HEK293 (cell line): Measurements from ENCODE around the gene C1orf198.

Source experiments
- BCL11A ChIP-seq: fragments of 450-650 bp; formaldehyde crosslinking; IDR thresholded peaks from 2 replicates; pipeline ENCODE4 v1.5.1; 2016; ENCODE audit warnings: low read depth, missing biosample characterization, missing genetic modification characterization
- BCL11B ChIP-seq: fragments of 450-650 bp; formaldehyde crosslinking; IDR thresholded peaks from 2 replicates; pipeline ENCODE4 v1.5.1; 2016; ENCODE audit warnings: low read depth, missing biosample characterization, missing genetic modification characterization
- GFI1B ChIP-seq: fragments of 450-650 bp; formaldehyde crosslinking; IDR thresholded peaks from 2 replicates; pipeline ENCODE4 v1.5.1; 2016; ENCODE audit warnings: missing biosample characterization, missing genetic modification characterization
- GLI2 ChIP-seq: fragments of 450-650 bp; formaldehyde crosslinking; IDR thresholded peaks from 2 replicates; pipeline ENCODE4; 2017; ENCODE audit warnings: missing biosample characterization, missing genetic modification characterization, low read depth, borderline replicate concordance
- HOXA7 ChIP-seq: sonication (generic); formaldehyde crosslinking; IDR thresholded peaks from 2 replicates; pipeline ENCODE4 v1.8.1; 2022; ENCODE audit warnings: missing genetic modification reagents, borderline replicate concordance
- HOXD13 ChIP-seq: sonication (generic); formaldehyde crosslinking; IDR thresholded peaks from 2 replicates; pipeline ENCODE4 v1.8.0; 2022; ENCODE audit warnings: missing genetic modification reagents, borderline replicate concordance
- KLF10 ChIP-seq: fragments of 450-650 bp; IDR thresholded peaks from 2 replicates; pipeline ENCODE4 v1.5.1; 2018; ENCODE audit warnings: missing biosample characterization, mild to moderate bottlenecking, missing genetic modification characterization
- KLF8 ChIP-seq: fragments of 450-650 bp; formaldehyde crosslinking; IDR thresholded peaks from 2 replicates; pipeline ENCODE4 v1.5.1; 2016; ENCODE audit warnings: missing biosample characterization, missing genetic modification characterization
- MYNN ChIP-seq: fragments of 450-650 bp; formaldehyde crosslinking; IDR thresholded peaks from 2 replicates; pipeline ENCODE4 v1.5.1; 2016; ENCODE audit warnings: missing biosample characterization, missing genetic modification characterization, borderline replicate concordance
- SALL2 ChIP-seq: fragments of 450-650 bp; formaldehyde crosslinking; IDR thresholded peaks from 2 replicates; pipeline ENCODE4 v1.5.0; 2017; ENCODE audit warnings: missing biosample characterization, mild to moderate bottlenecking, missing genetic modification characterization, borderline replicate concordance
- SETDB1 ChIP-seq: IDR thresholded peaks from one replicate; pipeline ENCODE4 v1.6.1; 2017; ENCODE audit warnings: mild to moderate bottlenecking, low read length, moderate library complexity, mixed read lengths; ENCODE audit not compliant: insufficient read length
- TCF7L2 ChIP-seq: IDR thresholded peaks from 2 replicates; pipeline ENCODE4 v1.6.1; 2011; ENCODE audit warnings: low read depth, mild to moderate bottlenecking, inconsistent platforms, low read length, moderate library complexity, borderline replicate concordance
- WT1 ChIP-seq: fragments of 450-650 bp; formaldehyde crosslinking; IDR thresholded peaks from 2 replicates; pipeline ENCODE4 v1.5.1; 2016; ENCODE audit warnings: missing biosample characterization, missing genetic modification characterization
- YY1 ChIP-seq: fragments of 450-650 bp; formaldehyde crosslinking; IDR thresholded peaks from 2 replicates; pipeline ENCODE4 v1.5.1; 2018; ENCODE audit warnings: missing biosample characterization, missing genetic modification characterization
- ZNF133 ChIP-seq: fragments of 450-650 bp; formaldehyde crosslinking; IDR thresholded peaks from 2 replicates; pipeline ENCODE4 v1.5.1; 2016; ENCODE audit warnings: missing biosample characterization, missing genetic modification characterization
- ZNF138 ChIP-seq: fragments of 450-650 bp; formaldehyde crosslinking; IDR thresholded peaks from 2 replicates; pipeline ENCODE4 v1.5.1; 2016; ENCODE audit warnings: missing biosample characterization, missing genetic modification characterization, borderline replicate concordance
- ZNF223 ChIP-seq: fragments of 450-650 bp; formaldehyde crosslinking; IDR thresholded peaks from 2 replicates; pipeline ENCODE4 v1.5.1; 2016; ENCODE audit warnings: missing biosample characterization, missing genetic modification characterization
- ZNF248 ChIP-seq: fragments of 450-650 bp; formaldehyde crosslinking; IDR thresholded peaks from 2 replicates; pipeline ENCODE4 v1.5.1; 2017; ENCODE audit warnings: missing biosample characterization, missing genetic modification characterization
- ZNF311 ChIP-seq: fragments of 450-650 bp; formaldehyde crosslinking; IDR thresholded peaks from 2 replicates; pipeline ENCODE4 v1.5.1; 2017; ENCODE audit warnings: missing biosample characterization, missing genetic modification characterization, borderline replicate concordance
- ZNF341 ChIP-seq: fragments of 450-650 bp; formaldehyde crosslinking; IDR thresholded peaks from 2 replicates; pipeline ENCODE4; 2016; ENCODE audit warnings: low read depth, missing biosample characterization, missing genetic modification characterization
- ZNF37A ChIP-seq: fragments of 450-650 bp; IDR thresholded peaks from 2 replicates; pipeline ENCODE4 v1.5.1; 2018; ENCODE audit warnings: missing biosample characterization, missing genetic modification characterization
- ZNF391 ChIP-seq: fragments of 450-650 bp; formaldehyde crosslinking; IDR thresholded peaks from 2 replicates; pipeline ENCODE4 v1.5.1; 2016; ENCODE audit warnings: low read depth, missing biosample characterization, missing genetic modification characterization, borderline replicate concordance
- ZNF521 ChIP-seq: fragments of 450-650 bp; formaldehyde crosslinking; IDR thresholded peaks from 2 replicates; pipeline ENCODE4 v1.5.1; 2017; ENCODE audit warnings: missing biosample characterization, mild to moderate bottlenecking, missing genetic modification characterization
- ZNF548 ChIP-seq: fragments of 450-650 bp; formaldehyde crosslinking; IDR thresholded peaks from 2 replicates; pipeline ENCODE4 v1.5.1; 2016; ENCODE audit warnings: missing biosample characterization, missing genetic modification characterization
- ZNF560 ChIP-seq: fragments of 450-650 bp; formaldehyde crosslinking; IDR thresholded peaks from 2 replicates; pipeline ENCODE4 v1.5.1; 2017; ENCODE audit warnings: missing biosample characterization, missing genetic modification characterization, borderline replicate concordance
- ZNF600 ChIP-seq: fragments of 450-650 bp; formaldehyde crosslinking; IDR thresholded peaks from 2 replicates; pipeline ENCODE4 v1.5.1; 2016; ENCODE audit warnings: missing biosample characterization, missing genetic modification characterization
- ZNF621 ChIP-seq: fragments of 450-650 bp; formaldehyde crosslinking; IDR thresholded peaks from 2 replicates; pipeline ENCODE4 v1.5.1; 2017; ENCODE audit warnings: missing biosample characterization, missing genetic modification characterization
- ZNF626 ChIP-seq: fragments of 450-650 bp; sonication (Bioruptor Pico); formaldehyde crosslinking; IDR thresholded peaks from 2 replicates; pipeline ENCODE4 v1.5.1; 2018; ENCODE audit warnings: missing biosample characterization, missing genetic modification characterization, inconsistent platforms
- ZNF792 ChIP-seq: fragments of 450-650 bp; formaldehyde crosslinking; IDR thresholded peaks from 2 replicates; pipeline ENCODE4 v1.5.1; 2016; ENCODE audit warnings: missing biosample characterization, missing genetic modification characterization
- TF ChIP-seq, protein P1 (sequence below): fragments of 450-650 bp; formaldehyde crosslinking; IDR thresholded peaks from 2 replicates; pipeline ENCODE4 v1.5.1; 2016; ENCODE audit warnings: missing biosample characterization, missing genetic modification characterization
- TF ChIP-seq, protein P2 (sequence below): fragments of 450-650 bp; formaldehyde crosslinking; IDR thresholded peaks from 2 replicates; pipeline ENCODE4 v1.5.1; 2016; ENCODE audit warnings: missing biosample characterization, missing genetic modification characterization
- TF ChIP-seq, protein P3 (sequence below): fragments of 450-650 bp; formaldehyde crosslinking; IDR thresholded peaks from 2 replicates; pipeline ENCODE4 v1.5.1; 2016; ENCODE audit warnings: missing biosample characterization, missing genetic modification characterization, borderline replicate concordance
- TF ChIP-seq, protein P4 (sequence below): fragments of 450-650 bp; formaldehyde crosslinking; IDR thresholded peaks from 2 replicates; pipeline ENCODE4 v1.5.1; 2016; ENCODE audit warnings: missing biosample characterization, missing genetic modification characterization

C1orf198 gene

DNA sequence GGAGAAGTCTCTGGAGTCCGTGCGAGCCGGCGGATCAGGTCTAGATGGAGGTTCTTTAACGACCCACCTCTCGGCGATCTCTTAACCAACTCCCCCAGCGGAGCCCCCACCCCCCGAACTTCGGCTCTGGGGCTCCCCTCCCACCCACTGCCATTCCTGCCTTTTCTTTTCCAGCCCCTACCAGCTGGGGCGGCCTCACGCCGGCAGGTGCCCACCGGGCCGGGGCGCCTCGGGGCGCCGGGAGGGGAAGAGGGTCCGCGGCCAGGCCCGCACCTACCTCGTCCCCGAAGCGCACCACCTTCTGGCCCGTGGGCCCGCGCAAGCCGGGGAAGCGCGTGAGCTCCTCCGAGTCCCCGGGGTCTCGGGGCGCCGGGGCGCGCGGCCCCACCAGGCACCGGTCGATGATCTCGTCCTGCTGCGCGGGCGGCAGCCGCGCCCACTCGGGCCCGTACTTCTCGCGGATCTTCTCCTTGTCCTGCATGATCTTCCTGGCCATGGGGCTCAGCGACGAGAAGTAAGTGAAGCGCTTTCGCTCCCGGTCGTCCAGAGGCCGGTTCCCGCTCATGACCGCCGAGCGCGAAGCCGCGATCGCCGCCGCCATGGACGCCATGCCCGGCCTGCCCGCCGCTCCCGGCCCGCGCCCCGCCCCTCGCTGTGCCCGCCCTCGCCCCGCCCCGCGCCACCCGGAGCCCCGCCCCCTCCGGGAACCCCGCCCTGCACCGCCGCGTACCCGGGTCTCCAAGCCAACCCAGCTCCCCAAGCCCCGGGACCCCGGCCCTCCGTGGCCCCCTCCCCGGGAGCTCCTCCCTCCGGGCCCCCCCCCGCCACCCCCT lies at the start of gene C1orf198 (continued):
- TF ChIP-seq, protein P1, sequence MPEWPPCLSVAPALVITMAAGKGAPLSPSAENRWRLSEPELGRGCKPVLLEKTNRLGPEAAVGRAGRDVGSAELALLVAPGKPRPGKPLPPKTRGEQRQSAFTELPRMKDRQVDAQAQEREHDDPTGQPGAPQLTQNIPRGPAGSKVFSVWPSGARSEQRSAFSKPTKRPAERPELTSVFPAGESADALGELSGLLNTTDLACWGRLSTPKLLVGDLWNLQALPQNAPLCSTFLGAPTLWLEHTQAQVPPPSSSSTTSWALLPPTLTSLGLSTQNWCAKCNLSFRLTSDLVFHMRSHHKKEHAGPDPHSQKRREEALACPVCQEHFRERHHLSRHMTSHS (tag by site-specific recombination) = no peak
- TF ChIP-seq HOXD13 (CRISPR knock-in tag) = no peak
- no peak for TF ChIP-seq MYNN (tag by site-specific recombination)
- TF ChIP-seq TCF7L2 = no peak
- TF ChIP-seq ZNF621 (tag by site-specific recombination) = no peak
- TF ChIP-seq, protein P2, sequence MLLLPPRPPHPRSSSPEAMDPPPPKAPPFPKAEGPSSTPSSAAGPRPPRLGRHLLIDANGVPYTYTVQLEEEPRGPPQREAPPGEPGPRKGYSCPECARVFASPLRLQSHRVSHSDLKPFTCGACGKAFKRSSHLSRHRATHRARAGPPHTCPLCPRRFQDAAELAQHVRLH (tag by site-specific recombination) = no peak
- TF ChIP-seq ZNF521 = no peak
- peak; percentile 96 for TF ChIP-seq YY1 (tag by site-specific recombination)
- TF ChIP-seq ZNF600 (tag by site-specific recombination) = no peak; the same call in 1 of the 2 replicates
- TF ChIP-seq SETDB1 = no peak
- no peak for TF ChIP-seq ZNF626 (tag by site-specific recombination)
- TF ChIP-seq, protein P3, sequence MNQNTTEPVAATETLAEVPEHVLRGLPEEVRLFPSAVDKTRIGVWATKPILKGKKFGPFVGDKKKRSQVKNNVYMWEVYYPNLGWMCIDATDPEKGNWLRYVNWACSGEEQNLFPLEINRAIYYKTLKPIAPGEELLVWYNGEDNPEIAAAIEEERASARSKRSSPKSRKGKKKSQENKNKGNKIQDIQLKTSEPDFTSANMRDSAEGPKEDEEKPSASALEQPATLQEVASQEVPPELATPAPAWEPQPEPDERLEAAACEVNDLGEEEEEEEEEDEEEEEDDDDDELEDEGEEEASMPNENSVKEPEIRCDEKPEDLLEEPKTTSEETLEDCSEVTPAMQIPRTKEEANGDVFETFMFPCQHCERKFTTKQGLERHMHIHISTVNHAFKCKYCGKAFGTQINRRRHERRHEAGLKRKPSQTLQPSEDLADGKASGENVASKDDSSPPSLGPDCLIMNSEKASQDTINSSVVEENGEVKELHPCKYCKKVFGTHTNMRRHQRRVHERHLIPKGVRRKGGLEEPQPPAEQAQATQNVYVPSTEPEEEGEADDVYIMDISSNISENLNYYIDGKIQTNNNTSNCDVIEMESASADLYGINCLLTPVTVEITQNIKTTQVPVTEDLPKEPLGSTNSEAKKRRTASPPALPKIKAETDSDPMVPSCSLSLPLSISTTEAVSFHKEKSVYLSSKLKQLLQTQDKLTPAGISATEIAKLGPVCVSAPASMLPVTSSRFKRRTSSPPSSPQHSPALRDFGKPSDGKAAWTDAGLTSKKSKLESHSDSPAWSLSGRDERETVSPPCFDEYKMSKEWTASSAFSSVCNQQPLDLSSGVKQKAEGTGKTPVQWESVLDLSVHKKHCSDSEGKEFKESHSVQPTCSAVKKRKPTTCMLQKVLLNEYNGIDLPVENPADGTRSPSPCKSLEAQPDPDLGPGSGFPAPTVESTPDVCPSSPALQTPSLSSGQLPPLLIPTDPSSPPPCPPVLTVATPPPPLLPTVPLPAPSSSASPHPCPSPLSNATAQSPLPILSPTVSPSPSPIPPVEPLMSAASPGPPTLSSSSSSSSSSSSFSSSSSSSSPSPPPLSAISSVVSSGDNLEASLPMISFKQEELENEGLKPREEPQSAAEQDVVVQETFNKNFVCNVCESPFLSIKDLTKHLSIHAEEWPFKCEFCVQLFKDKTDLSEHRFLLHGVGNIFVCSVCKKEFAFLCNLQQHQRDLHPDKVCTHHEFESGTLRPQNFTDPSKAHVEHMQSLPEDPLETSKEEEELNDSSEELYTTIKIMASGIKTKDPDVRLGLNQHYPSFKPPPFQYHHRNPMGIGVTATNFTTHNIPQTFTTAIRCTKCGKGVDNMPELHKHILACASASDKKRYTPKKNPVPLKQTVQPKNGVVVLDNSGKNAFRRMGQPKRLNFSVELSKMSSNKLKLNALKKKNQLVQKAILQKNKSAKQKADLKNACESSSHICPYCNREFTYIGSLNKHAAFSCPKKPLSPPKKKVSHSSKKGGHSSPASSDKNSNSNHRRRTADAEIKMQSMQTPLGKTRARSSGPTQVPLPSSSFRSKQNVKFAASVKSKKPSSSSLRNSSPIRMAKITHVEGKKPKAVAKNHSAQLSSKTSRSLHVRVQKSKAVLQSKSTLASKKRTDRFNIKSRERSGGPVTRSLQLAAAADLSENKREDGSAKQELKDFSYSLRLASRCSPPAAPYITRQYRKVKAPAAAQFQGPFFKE = no peak
- TF ChIP-seq ZNF133 (tag by site-specific recombination) = no peak
- TF ChIP-seq ZNF248 (tag by site-specific recombination) = no peak
- no peak for TF ChIP-seq ZNF391 (tag by site-specific recombination)
- no peak for TF ChIP-seq ZNF311 (tag by site-specific recombination)
- TF ChIP-seq ZNF792 (tag by site-specific recombination) = peak; percentile 77; the same call in 1 of the 2 replicates
- TF ChIP-seq, protein P4, sequence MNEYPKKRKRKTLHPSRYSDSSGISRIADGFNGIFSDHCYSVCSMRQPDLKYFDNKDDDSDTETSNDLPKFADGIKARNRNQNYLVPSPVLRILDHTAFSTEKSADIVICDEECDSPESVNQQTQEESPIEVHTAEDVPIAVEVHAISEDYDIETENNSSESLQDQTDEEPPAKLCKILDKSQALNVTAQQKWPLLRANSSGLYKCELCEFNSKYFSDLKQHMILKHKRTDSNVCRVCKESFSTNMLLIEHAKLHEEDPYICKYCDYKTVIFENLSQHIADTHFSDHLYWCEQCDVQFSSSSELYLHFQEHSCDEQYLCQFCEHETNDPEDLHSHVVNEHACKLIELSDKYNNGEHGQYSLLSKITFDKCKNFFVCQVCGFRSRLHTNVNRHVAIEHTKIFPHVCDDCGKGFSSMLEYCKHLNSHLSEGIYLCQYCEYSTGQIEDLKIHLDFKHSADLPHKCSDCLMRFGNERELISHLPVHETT (tag by site-specific recombination) = no peak
- TF ChIP-seq HOXA7 = no peak
- no peak for TF ChIP-seq WT1
- no peak for TF ChIP-seq ZNF560
- no peak for TF ChIP-seq ZNF341 (tag by site-specific recombination)
- peak; percentile 46; the same call in 1 of the 2 replicates for TF ChIP-seq GLI2 (tag by site-specific recombination)
- peak; percentile 95 for TF ChIP-seq KLF8 (tag by site-specific recombination)
- no peak for TF ChIP-seq ZNF37A (tag by site-specific recombination)
- peak; percentile 73; the same call in 1 of the 2 replicates for TF ChIP-seq KLF10 (tag by site-specific recombination)
- TF ChIP-seq ZNF223 (tag by site-specific recombination) = 0 out of 2 replicates have a peak, but pooled peaks have one; percentile 13
- no peak for TF ChIP-seq ZNF548 (tag by site-specific recombination)
- TF ChIP-seq GFI1B (tag by site-specific recombination) = no peak
- no peak for TF ChIP-seq ZNF138 (tag by site-specific recombination)
- no peak for TF ChIP-seq BCL11A (tag by site-specific recombination)
- no peak for TF ChIP-seq BCL11B (tag by site-specific recombination)
- TF ChIP-seq SALL2 (tag by site-specific recombination) = no peak
